ENCODE data around the gene FXYD2.

- TF ChIP-seq CTCF (IDR thresholded peaks at IDR 0.05), result no peak
- no peak for TF ChIP-seq POLR2A (IDR thresholded peaks at IDR 0.05)
Observed at GRCh38 chr11:117799634-117800033, 24.9 kb downstream of the FXYD2 start.
